ENCODE measurements around the gene CT45A1. TPM values are rescaled to one million over a fixed set of nuclear protein-coding genes. Genes with fewer than 3 reads are reported as not detected.
"Not testable (repeated sequence)": the region's sequence is repeated elsewhere in the genome, so short reads cannot be mapped to it uniquely, and the experiment has no call there.

The CT45A1 gene
- total RNA-seq, 1 donor from 2014 or later = not detected

- no peaks in the 10 kb centered on the region for H3K27me3 Mint-ChIP-seq
- H3K4me1 Mint-ChIP-seq (ENCODE audit: low read depth) = no peaks in the 10 kb centered on the region
- no peak overlapping the region for H3K4me3 Mint-ChIP-seq (ENCODE audit: low read depth)
These were observed 5.6 kb upstream of the CT45A1 start for GRCh38 chrX:135707880-135708279.

GRCh38 chrX:135713795-135714194, 356 bp downstream of the CT45A1 start:
- no peaks in the 10 kb centered on the region for H3K27me3 Mint-ChIP-seq

More at GRCh38 chrX:135707880-135708279, 5.6 kb upstream of the CT45A1 start:
- Mint-ChIP-seq H3K27ac (no peak overlapping the region), H3K9me3 (ENCODE audit: low read depth) (peaks cover 23% of the 10 kb centered on the region), H3K36me3 (ENCODE audit: insufficient read depth) (no peaks in the 10 kb centered on the region)
- TF ChIP-seq CTCF (IDR thresholded peaks at IDR 0.05; ENCODE audit: unreplicated experiment) = no peak
- no peak for DNase-seq (ENCODE audit: low spot score, unreplicated experiment)

GRCh38 chrX:135734666-135735065, 21.2 kb downstream of the CT45A1 start:
- not testable (repeated sequence) for H3K27ac Mint-ChIP-seq; DNase-seq (ENCODE audit: low spot score, unreplicated experiment); H3K4me3 Mint-ChIP-seq (ENCODE audit: low read depth); H3K27me3 Mint-ChIP-seq; H3K36me3 Mint-ChIP-seq (ENCODE audit: insufficient read depth); H3K4me1 Mint-ChIP-seq (ENCODE audit: low read depth)
- peaks cover 16% of the 10 kb centered on the region for H3K9me3 Mint-ChIP-seq (ENCODE audit: low read depth)

More at GRCh38 chrX:135713795-135714194, 356 bp downstream of the CT45A1 start:
- H3K9me3 Mint-ChIP-seq (ENCODE audit: low read depth) = peaks cover 34% of the 10 kb centered on the region
- DNase-seq (ENCODE audit: low spot score, unreplicated experiment) = no peak
- TF ChIP-seq CTCF (IDR thresholded peaks at IDR 0.05; ENCODE audit: unreplicated experiment) = no peak
- no peaks in the 10 kb centered on the region for H3K4me1 Mint-ChIP-seq (ENCODE audit: low read depth)
- no peak overlapping the region for H3K4me3 Mint-ChIP-seq (ENCODE audit: low read depth)
- H3K27ac Mint-ChIP-seq = no peak overlapping the region
- no peaks in the 10 kb centered on the region for H3K36me3 Mint-ChIP-seq (ENCODE audit: insufficient read depth)

- H3K4me3 Mint-ChIP-seq (ENCODE audit: low read depth) = no peak overlapping the region
- DNase-seq (ENCODE audit: low spot score, unreplicated experiment) = no peak
- no peak overlapping the region for H3K27ac Mint-ChIP-seq
- TF ChIP-seq CTCF (IDR thresholded peaks at IDR 0.05; ENCODE audit: unreplicated experiment) = no peak
- H3K27me3 Mint-ChIP-seq = no peaks in the 10 kb centered on the region
- H3K4me1 Mint-ChIP-seq (ENCODE audit: low read depth) = no peaks in the 10 kb centered on the region
- no peaks in the 10 kb centered on the region for H3K36me3 Mint-ChIP-seq (ENCODE audit: insufficient read depth)
- H3K9me3 Mint-ChIP-seq (ENCODE audit: low read depth) = peaks cover 27% of the 10 kb centered on the region
These were observed 24.1 kb downstream of the CT45A1 start for GRCh38 chrX:135737366-135738071.

GRCh38 chrX:135740681-135741149, 27.3 kb downstream of the CT45A1 start:
- H3K27me3 Mint-ChIP-seq = no peaks in the 10 kb centered on the region
- H3K36me3 Mint-ChIP-seq (ENCODE audit: insufficient read depth) = no peaks in the 10 kb centered on the region
- H3K4me1 Mint-ChIP-seq (ENCODE audit: low read depth) = no peaks in the 10 kb centered on the region
- no peak for TF ChIP-seq CTCF (IDR thresholded peaks at IDR 0.05; ENCODE audit: unreplicated experiment)
- peaks cover 33% of the 10 kb centered on the region for H3K9me3 Mint-ChIP-seq (ENCODE audit: low read depth)
- H3K4me3 Mint-ChIP-seq (ENCODE audit: low read depth) = no peak overlapping the region
- no peak overlapping the region for H3K27ac Mint-ChIP-seq
- DNase-seq (ENCODE audit: low spot score, unreplicated experiment) = no peak

- Mint-ChIP-seq H3K9me3 (ENCODE audit: low read depth) (peaks cover 38% of the 10 kb centered on the region), H3K27ac (no peak overlapping the region), H3K4me1 (ENCODE audit: low read depth) (no peaks in the 10 kb centered on the region), H3K4me3 (ENCODE audit: low read depth) (no peak overlapping the region), H3K27me3 (no peaks in the 10 kb centered on the region), H3K36me3 (ENCODE audit: insufficient read depth) (no peaks in the 10 kb centered on the region)
- DNase-seq (ENCODE audit: low spot score, unreplicated experiment) = no peak
- TF ChIP-seq CTCF (IDR thresholded peaks at IDR 0.05; ENCODE audit: unreplicated experiment) = no peak
These were observed 27.8 kb downstream of the CT45A1 start for GRCh38 chrX:135741192-135741715.

GRCh38 chrX:135744739-135745138, 31.3 kb downstream of the CT45A1 start:
- not testable (repeated sequence) for H3K27me3 Mint-ChIP-seq; H3K4me3 Mint-ChIP-seq (ENCODE audit: low read depth); H3K36me3 Mint-ChIP-seq (ENCODE audit: insufficient read depth); H3K4me1 Mint-ChIP-seq (ENCODE audit: low read depth); H3K27ac Mint-ChIP-seq; DNase-seq (ENCODE audit: low spot score, unreplicated experiment)
- H3K9me3 Mint-ChIP-seq (ENCODE audit: low read depth) = peaks cover 37% of the 10 kb centered on the region

GRCh38 chrX:135768091-135768490, 54.7 kb downstream of the CT45A1 start, which contains the start of gene CT45A3:
TSS of gene CT45A3 (minus strand) at chrX:135768191. CDS start at chrX:135764444, 3,747 bp downstream.
- H3K9me3 Mint-ChIP-seq (ENCODE audit: low read depth); H3K4me1 Mint-ChIP-seq (ENCODE audit: low read depth); H3K36me3 Mint-ChIP-seq (ENCODE audit: insufficient read depth); DNase-seq (ENCODE audit: low spot score, unreplicated experiment); H3K4me3 Mint-ChIP-seq (ENCODE audit: low read depth); H3K27ac Mint-ChIP-seq; H3K27me3 Mint-ChIP-seq: not testable (repeated sequence)

Measured in progenitor cell of endocrine pancreas (in vitro differentiated cells).